Breast epithelium (tissue), 4 donors: Measurements from ENCODE around the gene RHD. TPM values are rescaled to one million over a fixed set of nuclear protein-coding genes. Genes with fewer than 3 reads are reported as not detected.

Source experiments
- DNase-seq, 2 donors: peaks; one replicate each; pipeline ENCODE4 v3.0.0-alpha.2; 2019; ENCODE audit warnings: low spot score in 2 of 2
- H3K27ac ChIP-seq, 2 donors: fragments of 200-600 bp; sonication (generic) in 1 of 2; one replicate each; pipeline ENCODE4 v1.5.1; 2016 to 2019; ENCODE audit warnings: mild to moderate bottlenecking in 1 of 2
- H3K27me3 ChIP-seq, 2 donors: fragments of 200-600 bp; sonication (generic) in 1 of 2; one replicate each; pipeline versions ENCODE4 v1.5.1 to v1.6.0; 2017 to 2019; ENCODE audit warnings: control low read depth in 1 of 2, mild to moderate bottlenecking in 1 of 2
- H3K36me3 ChIP-seq: fragments of 200-600 bp; one replicate; pipeline ENCODE4 v1.5.1; 2019
- H3K4me1 ChIP-seq, 2 donors: fragments of 200-600 bp; sonication (generic); one replicate each; pipeline ENCODE4 v1.5.1; 2016 to 2019; ENCODE audit warnings: control low read depth in 1 of 2
- H3K4me3 ChIP-seq, 3 donors: fragments of 200-600 bp; sonication (generic); 1 replicate in 2 of 3; 2 replicates in 1 of 3; pipeline ENCODE4 v1.5.1; 2016 to 2019; ENCODE audit warnings: mild to moderate bottlenecking in 3 of 3, moderate library complexity in 2 of 3
- H3K9me3 ChIP-seq, 2 donors: fragments of 200-600 bp; sonication (generic) in 1 of 2; one replicate each; pipeline ENCODE4 v1.5.1; 2016 to 2019; ENCODE audit warnings: control low read depth in 1 of 2
- POLR2A ChIP-seq: fragments of 450-650 bp; IDR thresholded peaks from one replicate; pipeline ENCODE4 v1.6.1; 2016; ENCODE audit warnings: antibody characterized with exemption, mild to moderate bottlenecking, moderate library complexity
- POLR2AphosphoS5 ChIP-seq, 3 donors: sonication (generic); formaldehyde crosslinking; IDR thresholded peaks; one replicate each; pipeline ENCODE4 v1.6.1; 2017; ENCODE audit warnings: antibody characterized with exemption in 3 of 3
- intact Hi-C: fragments of 100-400 bp; cut with DNase I; formaldehyde crosslinking; loops from one replicate; pipeline ENCODE4 v1.15.1; 2023; ENCODE audit warnings: low total_unique reads
- total RNA-seq, 3 donors: library from RNA; depleted of rRNA; stranded (reverse); fragments of >200 nt; gene quantifications; one replicate each; pipeline ENCODE4 v1.1.0, GENCODE V29; 2016
- TF ChIP-seq, protein P1 (sequence below), 3 donors: fragments of 450-650 bp; IDR thresholded peaks; one replicate each; pipeline ENCODE4 v1.5.1; 2016 to 2017; ENCODE audit warnings: antibody characterized with exemption in 3 of 3, mild to moderate bottlenecking in 3 of 3, moderate library complexity in 3 of 3

Gene RHD
- total RNA-seq, 3 donors from 2014 or later: not detected

DNA sequence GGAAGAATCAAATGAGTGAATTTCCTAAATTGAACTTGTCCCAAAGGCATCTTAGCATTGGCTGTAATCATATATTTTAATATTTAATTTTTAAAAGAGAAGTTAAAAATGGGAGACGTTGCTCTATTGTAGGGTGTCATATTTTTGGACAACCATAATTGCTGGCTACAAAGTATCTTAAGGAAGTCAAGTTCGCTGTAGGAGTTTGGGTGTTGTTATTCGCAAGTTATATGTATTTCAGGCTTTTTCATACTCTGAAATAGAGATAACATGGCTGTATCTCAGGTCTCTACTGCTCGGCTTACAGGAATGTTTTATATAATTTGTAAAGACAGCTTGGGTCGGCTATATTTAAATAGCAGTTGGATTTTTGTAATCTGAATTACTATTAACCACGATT lies 66.7 kb downstream of the RHD start:
- Histone ChIP-seq H3K4me3 (peak overlapping the region; percentile 76 to 93 (median 77)), H3K4me1 (peaks cover 2 to 7% of the 10 kb centered on the region in 2 donors), H3K9me3 (no peaks in the 10 kb centered on the region), H3K27ac (peak overlapping the region; percentile 92), H3K27me3 (no peaks in the 10 kb centered on the region), H3K36me3 (no peaks in the 10 kb centered on the region)
- no peak for DNase-seq
- intact Hi-C loops: no loop called here
- TF ChIP-seq, protein P1, sequence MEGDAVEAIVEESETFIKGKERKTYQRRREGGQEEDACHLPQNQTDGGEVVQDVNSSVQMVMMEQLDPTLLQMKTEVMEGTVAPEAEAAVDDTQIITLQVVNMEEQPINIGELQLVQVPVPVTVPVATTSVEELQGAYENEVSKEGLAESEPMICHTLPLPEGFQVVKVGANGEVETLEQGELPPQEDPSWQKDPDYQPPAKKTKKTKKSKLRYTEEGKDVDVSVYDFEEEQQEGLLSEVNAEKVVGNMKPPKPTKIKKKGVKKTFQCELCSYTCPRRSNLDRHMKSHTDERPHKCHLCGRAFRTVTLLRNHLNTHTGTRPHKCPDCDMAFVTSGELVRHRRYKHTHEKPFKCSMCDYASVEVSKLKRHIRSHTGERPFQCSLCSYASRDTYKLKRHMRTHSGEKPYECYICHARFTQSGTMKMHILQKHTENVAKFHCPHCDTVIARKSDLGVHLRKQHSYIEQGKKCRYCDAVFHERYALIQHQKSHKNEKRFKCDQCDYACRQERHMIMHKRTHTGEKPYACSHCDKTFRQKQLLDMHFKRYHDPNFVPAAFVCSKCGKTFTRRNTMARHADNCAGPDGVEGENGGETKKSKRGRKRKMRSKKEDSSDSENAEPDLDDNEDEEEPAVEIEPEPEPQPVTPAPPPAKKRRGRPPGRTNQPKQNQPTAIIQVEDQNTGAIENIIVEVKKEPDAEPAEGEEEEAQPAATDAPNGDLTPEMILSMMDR (IDR thresholded peaks at IDR 0.05): no peak
- TF ChIP-seq POLR2AphosphoS5 (IDR thresholded peaks at IDR 0.05): no peak
- TF ChIP-seq POLR2A: no peak

DNA sequence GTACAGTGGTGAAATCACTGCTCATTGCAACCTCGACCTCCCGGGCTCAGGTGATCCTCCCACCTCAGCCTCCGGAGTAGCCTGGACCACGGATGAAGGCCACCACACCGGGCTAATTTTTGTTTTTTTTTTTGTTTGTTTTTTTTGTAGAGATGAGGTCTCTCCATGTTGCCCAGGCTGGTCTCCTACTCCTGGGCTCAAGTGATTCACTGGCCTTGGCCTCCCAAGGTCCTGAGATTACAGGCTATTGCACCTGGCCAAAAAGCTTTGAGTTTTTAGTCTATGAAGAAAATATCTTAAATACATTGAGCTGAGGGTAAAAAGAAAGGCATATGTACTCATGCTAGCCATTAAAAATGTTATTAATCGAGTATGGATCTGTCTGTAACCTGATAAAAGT lies 69.4 kb downstream of the RHD start:
- no peak for DNase-seq
- Histone ChIP-seq H3K9me3 (no peaks in the 10 kb centered on the region), H3K27ac (no peak overlapping the region), H3K4me3 (no peak overlapping the region), H3K36me3 (no peaks in the 10 kb centered on the region), H3K27me3 (no peaks in the 10 kb centered on the region), H3K4me1 (peaks cover 2 to 7% of the 10 kb centered on the region in 2 donors)
- TF ChIP-seq POLR2AphosphoS5 (IDR thresholded peaks at IDR 0.05) (no peak), POLR2A (no peak)
- TF ChIP-seq, protein P1 (IDR thresholded peaks at IDR 0.05): no peak
- intact Hi-C loops: no loop called here

DNA sequence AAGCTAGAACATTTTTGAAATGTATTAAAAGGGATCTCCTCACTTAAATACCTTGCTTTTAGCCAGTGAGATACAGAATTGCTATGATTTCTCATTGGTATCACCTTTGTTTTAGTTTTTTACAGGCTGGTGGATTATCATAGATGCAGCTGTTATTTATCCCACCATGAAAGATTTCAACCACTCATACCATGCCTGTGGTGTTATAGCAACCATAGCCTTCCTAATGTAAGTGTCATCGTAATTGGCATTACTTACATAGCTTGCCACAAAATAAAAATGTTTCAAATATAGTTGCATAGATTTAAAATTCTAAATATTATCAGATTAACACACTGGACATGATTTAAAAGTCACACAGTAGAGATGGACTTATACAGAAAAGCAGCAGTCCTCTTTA lies 70.5 kb downstream of the RHD start:
- Histone ChIP-seq H3K4me1 (peaks cover 2 to 7% of the 10 kb centered on the region in 2 donors), H3K9me3 (no peaks in the 10 kb centered on the region), H3K4me3 (no peak overlapping the region), H3K27me3 (no peaks in the 10 kb centered on the region), H3K36me3 (no peaks in the 10 kb centered on the region), H3K27ac (no peak overlapping the region)
- no peak for DNase-seq
- TF ChIP-seq, protein P1 (IDR thresholded peaks at IDR 0.05): no peak
- TF ChIP-seq POLR2AphosphoS5 (IDR thresholded peaks at IDR 0.05) (no peak), POLR2A (no peak)
- intact Hi-C loops: no loop called here

DNA sequence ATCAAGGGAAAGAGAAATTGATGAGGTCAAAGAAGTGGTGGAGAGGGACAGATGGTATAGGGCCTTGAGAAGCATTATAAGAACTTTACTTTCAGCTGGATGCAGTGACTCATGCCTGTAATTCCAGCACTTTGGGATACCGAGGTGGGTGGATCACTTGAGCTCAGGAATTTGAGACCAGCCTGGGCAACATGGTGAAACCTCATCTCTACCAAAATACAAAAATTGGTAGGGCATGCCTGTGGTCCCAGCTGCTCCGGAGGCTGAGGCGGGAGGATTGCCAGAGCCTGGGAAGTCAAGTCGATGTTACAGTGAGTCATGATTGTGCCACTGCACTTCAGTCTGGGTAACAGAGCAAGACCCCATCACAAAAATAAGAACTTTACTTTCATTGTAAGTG lies 71.6 kb downstream of the RHD start:
- TF ChIP-seq POLR2AphosphoS5 (IDR thresholded peaks at IDR 0.05) (no peak), POLR2A (no peak)
- TF ChIP-seq, protein P1 (IDR thresholded peaks at IDR 0.05): no peak
- Histone ChIP-seq H3K36me3 (no peaks in the 10 kb centered on the region), H3K27me3 (no peaks in the 10 kb centered on the region), H3K4me3 (no peak overlapping the region), H3K4me1 (peaks cover 2 to 7% of the 10 kb centered on the region in 2 donors), H3K9me3 (no peaks in the 10 kb centered on the region), H3K27ac (no peak overlapping the region)
- intact Hi-C loops: no loop called here
- DNase-seq: no peak

DNA sequence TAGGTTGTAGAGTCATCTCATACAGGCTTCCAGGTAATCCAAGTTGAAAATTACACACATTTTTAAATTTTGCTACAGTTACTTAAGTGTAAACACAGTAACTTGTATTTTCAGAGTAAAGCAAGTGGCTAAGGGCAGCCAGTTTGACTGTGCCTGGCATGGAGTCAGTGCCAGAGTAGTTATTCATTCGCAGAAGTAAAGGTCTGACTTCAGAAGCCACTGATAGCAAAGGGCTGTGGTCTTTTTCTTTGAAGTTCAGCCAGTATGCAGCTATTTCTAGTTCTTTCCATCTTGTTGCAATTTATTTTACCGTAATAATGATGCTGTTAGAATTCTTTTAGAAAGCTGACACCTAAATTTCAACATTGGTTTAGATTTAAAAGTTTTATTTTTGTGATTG lies 75.2 kb downstream of the RHD start:
- H3K27ac ChIP-seq: no peak overlapping the region
- no peak for DNase-seq
- H3K36me3 ChIP-seq: no peaks in the 10 kb centered on the region
- TF ChIP-seq POLR2AphosphoS5 (IDR thresholded peaks at IDR 0.05) (no peak), POLR2A (no peak)
- TF ChIP-seq, protein P1 (IDR thresholded peaks at IDR 0.05): no peak
- no peaks in the 10 kb centered on the region for H3K9me3 ChIP-seq
- no peaks in the 10 kb centered on the region for H3K27me3 ChIP-seq
- H3K4me3 ChIP-seq: no peak overlapping the region
- intact Hi-C loops: no loop called here
- H3K4me1 ChIP-seq: no peaks in the 10 kb centered on the region
